ENCODE results near the gene PDZK1.
"Not testable (repeated sequence)": the region's sequence is repeated elsewhere in the genome, so short reads cannot be mapped to it uniquely, and the experiment has no call there.

PDZK1 gene

GRCh38 chr1:145707183-145707867 lies at the start of gene PDZK1:
Gene PDZK1 (minus strand): TSS chr1:145707368. CDS start chr1:145688021, 19,347 bp downstream.
- no peak for DNase-seq

- no peak for DNase-seq
Measured at GRCh38 chr1:145751491-145752037, 44.4 kb upstream of the PDZK1 start.

DNA sequence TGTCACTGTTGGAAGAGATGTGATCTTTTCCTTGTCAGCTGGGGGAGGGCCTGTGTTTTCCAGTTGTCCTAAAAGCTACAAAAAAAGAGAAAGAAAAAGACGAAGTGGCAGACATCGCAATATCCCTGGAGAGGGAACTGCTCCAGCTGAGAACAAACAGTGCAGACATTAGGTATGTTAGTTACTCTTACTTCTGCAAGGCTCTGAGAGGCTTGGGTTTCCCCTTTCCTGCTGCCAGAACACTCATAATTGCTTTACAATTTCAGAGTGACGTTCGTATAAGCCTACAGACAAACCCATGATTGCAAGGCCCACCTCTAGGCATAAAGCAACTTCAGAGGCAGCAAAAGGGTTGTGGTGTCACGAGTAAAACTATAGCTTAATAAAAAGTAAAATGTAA lies 43.3 kb upstream of the PDZK1 start:
- DNase-seq, result no peak

GRCh38 chr1:145747398-145748247 lies 40.5 kb upstream of the PDZK1 start:
- DNase-seq, result no peak

- no peak for DNase-seq
Measured at GRCh38 chr1:145740269-145740668, 33.1 kb upstream of the PDZK1 start.

GRCh38 chr1:145736191-145736590 lies 29.0 kb upstream of the PDZK1 start:
- DNase-seq, result no peak

DNA sequence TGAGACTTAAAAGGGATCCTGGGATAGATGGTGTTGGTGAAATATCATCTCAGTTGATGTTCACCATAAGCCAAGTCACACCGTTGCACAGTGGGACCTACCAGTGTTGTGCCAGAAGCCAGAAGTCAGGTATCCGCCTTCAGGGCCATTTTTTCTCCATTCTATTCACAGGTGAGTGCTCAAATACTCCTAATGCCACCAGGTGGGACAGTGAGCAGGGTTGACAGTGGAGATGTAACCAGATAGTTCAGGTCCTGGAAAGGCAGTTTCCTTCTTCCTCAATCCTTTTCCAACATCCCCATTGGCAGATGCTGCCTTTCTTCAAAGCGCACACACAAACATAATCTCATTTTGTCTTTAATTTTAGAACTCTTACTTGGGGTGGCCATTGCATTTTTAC lies 23.7 kb upstream of the PDZK1 start:
- DNase-seq, result no peak

- DNase-seq, result no peak
Measured at GRCh38 chr1:145730467-145730866, 23.3 kb upstream of the PDZK1 start.

- DNase-seq, result no peak
Measured at GRCh38 chr1:145729666-145730436, 22.7 kb upstream of the PDZK1 start.

GRCh38 chr1:145729196-145729595 lies 22.0 kb upstream of the PDZK1 start:
- no peak for DNase-seq

DNA sequence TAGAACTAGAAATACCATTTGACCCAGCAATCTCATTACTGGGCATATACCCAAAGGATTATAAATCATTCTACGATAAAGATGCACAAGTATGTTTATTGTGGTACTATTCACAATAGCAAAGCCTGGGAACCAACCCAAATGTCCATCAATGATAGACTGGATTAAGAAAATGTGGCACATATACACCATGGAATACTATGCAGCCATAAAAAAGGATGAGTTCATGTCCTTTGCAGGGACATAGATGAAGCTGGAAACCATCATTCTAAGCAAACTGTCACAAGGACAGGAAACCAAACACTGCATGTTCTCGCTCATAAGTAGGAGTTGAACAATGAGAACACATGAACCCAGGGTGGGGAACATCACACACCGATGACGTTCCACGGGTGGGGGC lies 19.0 kb upstream of the PDZK1 start:
- DNase-seq, result not testable (repeated sequence)

- peak; percentile 61 for DNase-seq
Measured at GRCh38 chr1:145720878-145721671, 13.9 kb upstream of the PDZK1 start.

DNA sequence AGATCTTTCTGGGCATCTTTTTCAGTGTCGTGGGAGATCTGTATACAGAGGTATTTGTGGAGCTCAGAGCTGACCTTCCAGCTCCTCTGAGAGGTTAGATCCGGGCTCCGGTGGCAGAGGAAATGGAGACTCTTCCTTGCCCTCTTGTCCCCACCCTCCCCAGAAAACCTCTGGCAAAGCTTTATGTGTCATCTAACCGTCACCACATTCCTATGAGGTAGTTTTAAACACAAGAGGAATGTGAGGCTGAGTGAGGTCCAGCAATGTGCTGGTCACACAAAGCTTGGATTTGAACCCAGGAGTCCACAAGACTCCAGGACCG lies 13.3 kb upstream of the PDZK1 start:
- DNase-seq, result no peak

DNA sequence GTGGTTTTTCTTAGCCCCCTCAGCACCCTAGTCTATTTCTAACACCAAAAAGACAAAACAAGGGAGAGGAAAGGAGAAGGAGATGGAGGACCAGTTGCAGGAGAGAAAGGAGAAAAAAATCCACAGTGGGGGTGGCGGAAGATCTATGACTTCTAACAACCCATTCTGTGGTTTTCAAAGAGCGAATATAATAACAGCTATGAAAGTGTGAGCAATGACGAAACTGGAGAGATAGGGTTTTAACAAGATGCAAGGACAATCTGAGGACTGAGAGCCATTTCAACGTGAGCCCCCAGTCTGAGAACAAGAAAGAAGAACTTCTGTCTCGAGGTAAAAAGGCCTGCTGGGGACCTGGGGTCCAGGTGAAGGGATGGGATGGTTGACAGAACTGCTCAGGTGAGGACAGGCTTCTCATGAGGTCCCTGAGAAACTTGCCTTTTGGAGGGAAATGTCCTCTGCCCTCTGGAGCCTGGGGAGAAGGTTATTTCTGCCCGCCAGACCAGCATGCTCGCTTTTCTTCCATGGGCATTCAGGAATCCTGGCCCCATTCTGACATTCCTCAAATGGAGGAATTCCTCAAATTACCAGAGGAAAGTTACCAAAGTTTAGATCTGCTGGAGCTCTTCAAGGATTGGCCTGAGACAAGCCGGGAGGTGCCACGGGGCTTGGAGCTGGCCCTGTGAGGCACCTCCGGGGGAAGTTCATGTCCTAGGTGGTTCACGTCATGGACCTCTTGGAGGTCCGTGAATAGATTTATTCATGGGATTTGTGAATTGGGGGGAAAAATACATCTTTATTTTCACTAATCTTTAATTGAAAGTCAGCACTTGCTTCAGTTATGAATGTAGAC lies 12.3 kb upstream of the PDZK1 start, which contains the start of gene CD160:
Gene CD160, plus strand, starts transcription at position 270 of the 850 bp plus-strand sequence. CDS start 8,829 bp downstream, outside the sequence.
- DNase-seq, result no peak

GRCh38 chr1:145718465-145718864 lies 11.3 kb upstream of the PDZK1 start:
- not testable (repeated sequence) for DNase-seq

- no peak for DNase-seq
Measured at GRCh38 chr1:145717833-145718232, 10.7 kb upstream of the PDZK1 start.

DNA sequence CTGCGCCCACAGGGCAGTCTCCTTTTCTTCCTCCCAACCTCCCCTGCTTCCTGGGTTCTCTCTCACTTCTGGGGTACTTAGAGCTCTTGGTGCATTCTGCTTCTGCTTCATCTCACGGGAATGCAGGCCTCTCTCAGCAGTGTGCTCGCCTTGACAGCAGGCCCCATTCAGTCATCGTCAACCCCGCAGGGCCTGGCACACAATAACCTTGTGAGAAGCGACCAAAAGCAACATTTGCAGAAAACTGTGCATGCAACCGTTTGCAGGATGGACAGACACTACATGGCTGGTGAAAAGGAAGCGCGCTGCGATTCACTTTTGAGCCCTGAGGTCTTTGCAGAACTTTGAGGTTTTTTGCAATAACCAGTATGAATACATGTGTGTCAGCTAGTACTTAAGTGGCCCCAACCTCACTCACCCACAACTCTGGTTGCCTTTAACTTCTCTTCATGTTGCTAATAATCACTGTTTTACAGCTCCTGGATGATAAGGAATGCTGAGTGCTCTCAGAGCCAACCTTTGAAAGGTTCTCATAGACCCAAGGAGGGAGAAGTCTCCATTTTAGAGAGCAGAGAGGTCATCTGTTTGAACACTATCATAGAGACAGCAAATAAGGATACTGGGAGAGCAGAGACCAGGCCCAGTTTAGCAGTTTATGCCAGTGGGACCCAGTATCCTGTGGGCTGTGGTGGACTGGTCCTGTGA lies 9.6 kb upstream of the PDZK1 start:
- DNase-seq, result peak; percentile 48

- no peak for DNase-seq
Measured at GRCh38 chr1:145714524-145715111, 7.5 kb upstream of the PDZK1 start.

- DNase-seq, result no peak
Measured at GRCh38 chr1:145711213-145711651, 4.1 kb upstream of the PDZK1 start.

Data from NK-92 treated with Interleukin-12 subunit alpha and Interleukin-12 subunit beta, amount 100 ng/mL, for 24 hours (cell line).